GM18867 (cell line): Measurements from ENCODE around the gene APBA2.

Experiments used
- ATAC-seq: cut with Tn5 transposase; IDR thresholded peaks from one replicate; pipeline ENCODE4 v1.9.1; 2021; ENCODE audit warnings: mild to moderate bottlenecking, moderate library complexity; ENCODE audit not compliant: unreplicated experiment

The APBA2 gene

DNA sequence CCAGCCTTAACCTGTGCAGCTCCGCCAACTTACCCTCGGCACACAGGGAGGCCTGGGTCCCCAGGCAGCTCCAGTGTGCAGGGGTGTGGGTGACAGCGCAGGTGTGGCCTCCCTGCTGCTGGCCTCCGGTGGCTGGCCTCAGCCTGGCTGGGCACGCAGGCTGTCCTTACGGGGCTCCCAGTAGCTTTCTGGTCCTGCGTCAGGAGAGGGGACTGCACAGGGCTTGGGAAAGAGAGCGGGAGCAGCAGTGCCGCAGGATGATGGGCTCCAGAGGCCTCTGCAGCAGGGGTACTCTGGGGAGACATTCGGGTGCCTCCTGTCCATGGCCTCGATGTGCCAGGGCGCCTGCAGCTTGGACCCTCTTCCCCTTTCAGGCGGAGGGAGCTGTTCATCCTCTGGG, 9.4 kb downstream of the APBA2 start:
- ATAC-seq = no peak

- no peak for ATAC-seq
Measured at GRCh38 chr15:28895566-28895965, 9.8 kb downstream of the APBA2 start.

GRCh38 chr15:28896951-28897350, 11.2 kb downstream of the APBA2 start:
- no peak for ATAC-seq

GRCh38 chr15:28897861-28898585, 12.2 kb downstream of the APBA2 start:
- ATAC-seq = no peak

- no peak for ATAC-seq
Measured at GRCh38 chr15:28899061-28899738, 13.4 kb downstream of the APBA2 start.

- ATAC-seq = no peak
Measured at GRCh38 chr15:28900041-28900891, 14.5 kb downstream of the APBA2 start.

GRCh38 chr15:28900892-28901586, 15.3 kb downstream of the APBA2 start:
- no peak for ATAC-seq

GRCh38 chr15:28901587-28901980, 15.8 kb downstream of the APBA2 start:
- ATAC-seq = no peak

GRCh38 chr15:28901987-28902745, 16.4 kb downstream of the APBA2 start:
- no peak for ATAC-seq

DNA sequence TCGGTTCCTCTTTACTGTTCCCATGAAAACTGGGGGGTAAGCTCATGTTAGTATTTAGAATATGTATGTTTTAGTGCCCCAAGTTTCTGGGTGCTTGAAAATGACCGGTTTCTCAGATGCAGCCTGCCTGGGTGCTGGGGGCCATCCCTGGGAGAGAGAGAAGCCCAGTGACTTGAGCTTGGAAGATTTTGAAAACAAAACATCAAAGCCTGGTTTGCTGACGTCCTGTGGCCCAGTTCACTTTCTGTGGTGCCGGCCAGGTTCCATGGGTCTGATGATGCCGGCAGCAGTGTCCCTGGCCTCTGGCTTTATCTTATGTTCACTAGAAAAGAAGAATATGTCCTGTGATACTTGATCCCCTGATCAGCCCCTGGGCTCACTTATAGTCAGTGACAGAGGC, 17.1 kb downstream of the APBA2 start:
- ATAC-seq = no peak

DNA sequence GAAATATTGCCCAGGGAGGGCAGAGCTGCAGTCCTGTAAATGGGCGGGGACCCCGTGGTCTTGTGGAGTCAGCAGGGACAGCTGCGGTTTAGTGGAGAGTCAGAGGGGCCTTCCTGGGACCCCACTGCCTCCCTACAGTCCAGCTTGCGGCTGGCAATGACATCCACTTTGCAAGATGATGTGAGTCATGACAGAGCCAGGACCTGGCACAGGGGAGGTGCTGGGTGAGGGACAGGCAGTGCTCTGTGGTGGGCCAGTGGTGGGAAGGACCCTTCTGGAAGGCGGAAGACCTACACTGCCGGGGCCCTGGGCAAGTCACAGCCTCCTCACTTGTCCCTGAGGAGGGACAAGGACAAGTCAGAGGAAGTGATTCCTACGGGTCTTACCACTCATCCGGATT, 17.8 kb downstream of the APBA2 start:
- ATAC-seq = no peak

DNA sequence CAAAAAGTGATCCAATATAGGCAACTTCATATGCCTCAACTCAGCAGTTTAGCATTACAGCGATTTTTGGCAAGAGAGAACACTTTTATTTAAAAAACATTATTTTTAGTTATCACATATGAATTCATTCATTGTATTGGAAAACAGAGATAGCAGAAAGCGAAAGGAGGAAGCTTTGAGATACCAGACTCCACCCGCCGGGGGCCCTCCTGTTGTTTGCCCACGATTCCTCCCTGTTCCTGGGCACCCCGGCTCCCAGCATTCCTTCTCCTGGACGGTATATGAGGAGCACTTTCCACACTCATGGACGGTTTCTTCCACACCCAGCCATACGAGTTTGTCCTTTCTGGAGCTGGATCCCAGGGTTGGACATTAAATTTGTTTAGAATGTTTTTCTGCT, 18.2 kb downstream of the APBA2 start:
- ATAC-seq = no peak

GRCh38 chr15:28904541-28905315, 19.0 kb downstream of the APBA2 start:
- no peak for ATAC-seq

- no peak for ATAC-seq
Measured at GRCh38 chr15:28907338-28907960, 21.7 kb downstream of the APBA2 start.

DNA sequence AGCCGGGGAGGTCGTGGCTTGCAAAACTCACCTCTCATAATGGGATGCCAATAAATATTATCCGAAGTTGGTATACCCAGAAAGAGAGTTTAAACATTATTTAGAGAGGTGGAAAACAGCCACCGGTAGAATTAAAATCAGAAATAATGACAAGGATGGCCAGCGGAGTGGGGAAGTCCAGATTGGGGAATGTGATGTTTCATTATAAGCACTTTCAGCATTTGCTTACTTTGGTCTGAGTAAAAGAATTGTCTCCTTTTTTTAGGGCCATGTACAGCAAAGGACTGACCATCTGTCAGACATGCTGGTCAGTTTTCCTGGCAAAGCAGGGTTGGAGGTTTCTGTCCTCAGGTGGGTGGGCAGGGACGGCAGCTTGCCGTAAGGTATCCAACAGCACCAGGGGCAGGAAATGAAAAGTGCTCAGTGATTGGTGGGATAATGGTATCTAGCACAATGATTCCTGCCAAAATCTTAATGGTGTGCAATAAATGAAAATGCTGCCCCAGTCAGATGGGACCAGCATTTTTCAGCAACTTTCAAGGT, 24.3 kb downstream of the APBA2 start:
- no peak for ATAC-seq

GRCh38 chr15:28911310-28911931, 25.6 kb downstream of the APBA2 start:
- no peak for ATAC-seq

GRCh38 chr15:28912422-28912821, 26.6 kb downstream of the APBA2 start:
- no peak for ATAC-seq

GRCh38 chr15:28913171-28913765, 27.5 kb downstream of the APBA2 start:
- no peak for ATAC-seq
